Measurements from ENCODE around the gene ANK2. TPM values are rescaled to one million over a fixed set of nuclear protein-coding genes. Genes with fewer than 3 reads are reported as not detected.

The ANK2 gene
- total and polyA plus RNA-seq, 4 donors = 0.32 to 2.2 (median 1.0) TPM

DNA sequence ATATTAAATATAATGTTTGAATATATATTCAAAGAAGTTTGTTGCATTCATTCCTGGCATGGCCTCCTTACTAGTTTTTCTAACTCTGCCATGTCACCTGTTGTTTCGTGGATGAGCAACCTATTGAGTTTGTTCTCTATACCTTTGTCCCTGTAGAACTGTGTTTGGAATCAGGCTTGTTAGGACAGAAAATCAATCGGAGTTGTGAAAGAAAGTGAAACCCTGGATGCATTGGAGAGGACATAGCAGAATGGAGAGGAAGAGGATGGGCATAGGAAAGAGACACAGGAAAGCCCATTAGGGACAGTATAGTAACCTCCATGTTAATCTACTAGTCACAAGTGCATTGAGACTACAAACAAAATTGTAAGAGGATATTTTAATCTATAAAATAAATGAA lies 31.2 kb downstream of the ANK2 start:
- H3K9ac ChIP-seq (ENCODE audit: low read depth in 1 of 2, low read length in 2 of 2) = no peak overlapping the region
- 29% methylated on average over 2 of the region's 2 CpGs for WGBS
- peaks cover 0 to 3% (median 0%) of the 10 kb centered on the region in 4 donors for H3K4me1 ChIP-seq (ENCODE audit: control insufficient read depth in 4 of 4, insufficient read depth in 4 of 4, low read length in 3 of 4)
- no peaks in the 10 kb centered on the region for H3K27me3 ChIP-seq (ENCODE audit: control insufficient read depth in 4 of 4, insufficient read depth in 4 of 4, low read length in 3 of 4)
- no peaks in the 10 kb centered on the region for H3K9me3 ChIP-seq (ENCODE audit: control insufficient read depth in 4 of 4, low read length in 3 of 4)
- no peak overlapping the region for H3K4me3 ChIP-seq (ENCODE audit: low read depth in 1 of 3, low read length in 3 of 3)
- TF ChIP-seq, protein P1, sequence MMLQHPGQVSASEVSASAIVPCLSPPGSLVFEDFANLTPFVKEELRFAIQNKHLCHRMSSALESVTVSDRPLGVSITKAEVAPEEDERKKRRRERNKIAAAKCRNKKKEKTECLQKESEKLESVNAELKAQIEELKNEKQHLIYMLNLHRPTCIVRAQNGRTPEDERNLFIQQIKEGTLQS (IDR thresholded peaks at IDR 0.05) = no peak
- no peak for TF ChIP-seq RAD21 (IDR thresholded peaks at IDR 0.05)
- TF ChIP-seq, protein P2, sequence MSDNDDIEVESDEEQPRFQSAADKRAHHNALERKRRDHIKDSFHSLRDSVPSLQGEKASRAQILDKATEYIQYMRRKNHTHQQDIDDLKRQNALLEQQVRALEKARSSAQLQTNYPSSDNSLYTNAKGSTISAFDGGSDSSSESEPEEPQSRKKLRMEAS (IDR thresholded peaks at IDR 0.05) = no peak
- TF ChIP-seq EGR1 (IDR thresholded peaks at IDR 0.05; ENCODE audit: low read depth in 2 of 2) = no peak
- no peak for TF ChIP-seq YY1 (IDR thresholded peaks at IDR 0.05)
- TF ChIP-seq, protein P3, sequence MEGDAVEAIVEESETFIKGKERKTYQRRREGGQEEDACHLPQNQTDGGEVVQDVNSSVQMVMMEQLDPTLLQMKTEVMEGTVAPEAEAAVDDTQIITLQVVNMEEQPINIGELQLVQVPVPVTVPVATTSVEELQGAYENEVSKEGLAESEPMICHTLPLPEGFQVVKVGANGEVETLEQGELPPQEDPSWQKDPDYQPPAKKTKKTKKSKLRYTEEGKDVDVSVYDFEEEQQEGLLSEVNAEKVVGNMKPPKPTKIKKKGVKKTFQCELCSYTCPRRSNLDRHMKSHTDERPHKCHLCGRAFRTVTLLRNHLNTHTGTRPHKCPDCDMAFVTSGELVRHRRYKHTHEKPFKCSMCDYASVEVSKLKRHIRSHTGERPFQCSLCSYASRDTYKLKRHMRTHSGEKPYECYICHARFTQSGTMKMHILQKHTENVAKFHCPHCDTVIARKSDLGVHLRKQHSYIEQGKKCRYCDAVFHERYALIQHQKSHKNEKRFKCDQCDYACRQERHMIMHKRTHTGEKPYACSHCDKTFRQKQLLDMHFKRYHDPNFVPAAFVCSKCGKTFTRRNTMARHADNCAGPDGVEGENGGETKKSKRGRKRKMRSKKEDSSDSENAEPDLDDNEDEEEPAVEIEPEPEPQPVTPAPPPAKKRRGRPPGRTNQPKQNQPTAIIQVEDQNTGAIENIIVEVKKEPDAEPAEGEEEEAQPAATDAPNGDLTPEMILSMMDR (IDR thresholded peaks at IDR 0.05; ENCODE audit: low read depth, low read length, missing input control) = no peak
- TF ChIP-seq FOXA2 (IDR thresholded peaks at IDR 0.05) = no peak
- no peak overlapping the region for H3K27ac ChIP-seq (ENCODE audit: low read depth in 1 of 2, low read length in 2 of 2)
- DNase-seq (ENCODE audit: low spot score) = no peak
- H3K36me3 ChIP-seq (ENCODE audit: control insufficient read depth in 4 of 4, insufficient read depth in 3 of 4, low read depth in 1 of 4, low read length in 3 of 4) = no peaks in the 10 kb centered on the region

DNA sequence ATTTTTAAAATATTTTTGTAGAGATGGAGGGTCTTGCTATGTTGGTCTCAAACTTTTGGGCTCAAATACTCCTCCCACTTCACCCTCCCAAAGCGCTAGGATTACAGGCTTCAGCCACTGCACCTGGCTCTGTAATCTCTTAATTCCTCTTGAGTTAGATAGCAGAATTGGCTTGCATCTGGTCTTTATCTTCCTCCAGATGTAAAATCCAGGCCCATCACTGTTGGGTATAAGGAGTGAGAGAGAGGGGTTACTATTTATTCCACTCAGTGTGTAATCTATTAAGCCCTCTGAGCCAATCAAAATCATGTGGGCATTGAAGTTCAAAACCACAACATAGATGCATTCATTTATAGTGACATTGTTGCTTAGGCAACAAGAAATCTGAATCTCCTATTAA lies 33.9 kb downstream of the ANK2 start:
- DNase-seq (ENCODE audit: low spot score) = no peak
- H3K36me3 ChIP-seq (ENCODE audit: control insufficient read depth in 4 of 4, insufficient read depth in 3 of 4, low read depth in 1 of 4, low read length in 3 of 4) = no peaks in the 10 kb centered on the region
- no peaks in the 10 kb centered on the region for H3K9me3 ChIP-seq (ENCODE audit: control insufficient read depth in 4 of 4, low read length in 3 of 4)
- H3K4me3 ChIP-seq (ENCODE audit: low read depth in 1 of 3, low read length in 3 of 3) = no peak overlapping the region
- H3K27me3 ChIP-seq (ENCODE audit: control insufficient read depth in 4 of 4, insufficient read depth in 4 of 4, low read length in 3 of 4) = no peaks in the 10 kb centered on the region
- no peak overlapping the region for H3K9ac ChIP-seq (ENCODE audit: low read depth in 1 of 2, low read length in 2 of 2)
- 95% methylated on average over 1 of the region's 1 CpG for WGBS
- no peak for TF ChIP-seq YY1 (IDR thresholded peaks at IDR 0.05)
- TF ChIP-seq, protein P3 (IDR thresholded peaks at IDR 0.05; ENCODE audit: low read depth, low read length, missing input control) = no peak
- TF ChIP-seq, protein P4, sequence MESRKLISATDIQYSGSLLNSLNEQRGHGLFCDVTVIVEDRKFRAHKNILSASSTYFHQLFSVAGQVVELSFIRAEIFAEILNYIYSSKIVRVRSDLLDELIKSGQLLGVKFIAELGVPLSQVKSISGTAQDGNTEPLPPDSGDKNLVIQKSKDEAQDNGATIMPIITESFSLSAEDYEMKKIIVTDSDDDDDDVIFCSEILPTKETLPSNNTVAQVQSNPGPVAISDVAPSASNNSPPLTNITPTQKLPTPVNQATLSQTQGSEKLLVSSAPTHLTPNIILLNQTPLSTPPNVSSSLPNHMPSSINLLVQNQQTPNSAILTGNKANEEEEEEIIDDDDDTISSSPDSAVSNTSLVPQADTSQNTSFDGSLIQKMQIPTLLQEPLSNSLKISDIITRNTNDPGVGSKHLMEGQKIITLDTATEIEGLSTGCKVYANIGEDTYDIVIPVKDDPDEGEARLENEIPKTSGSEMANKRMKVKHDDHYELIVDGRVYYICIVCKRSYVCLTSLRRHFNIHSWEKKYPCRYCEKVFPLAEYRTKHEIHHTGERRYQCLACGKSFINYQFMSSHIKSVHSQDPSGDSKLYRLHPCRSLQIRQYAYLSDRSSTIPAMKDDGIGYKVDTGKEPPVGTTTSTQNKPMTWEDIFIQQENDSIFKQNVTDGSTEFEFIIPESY (IDR thresholded peaks at IDR 0.05) = no peak
- no peak for TF ChIP-seq GABPA (IDR thresholded peaks at IDR 0.05 in 1 of 2, conservative IDR thresholded peaks at IDR 0.05 in 1 of 2)
- no peak for TF ChIP-seq RAD21 (IDR thresholded peaks at IDR 0.05)
- TF ChIP-seq JUND (IDR thresholded peaks at IDR 0.05) = no peak
- no peak for TF ChIP-seq TAF1 (conservative IDR thresholded peaks at IDR 0.05)
- no peak for TF ChIP-seq RXRA (IDR thresholded peaks at IDR 0.05)
- TF ChIP-seq, protein P1 (IDR thresholded peaks at IDR 0.05) = no peak
- TF ChIP-seq NR2F2 (IDR thresholded peaks at IDR 0.05) = no peak
- no peak for TF ChIP-seq HNF4A (conservative IDR thresholded peaks at IDR 0.05)
- TF ChIP-seq FOXA1 (IDR thresholded peaks at IDR 0.05) = no peak
- no peak for TF ChIP-seq SP1 (IDR thresholded peaks at IDR 0.05)
- TF ChIP-seq, protein P2 (IDR thresholded peaks at IDR 0.05) = no peak
- TF ChIP-seq, protein P5, sequence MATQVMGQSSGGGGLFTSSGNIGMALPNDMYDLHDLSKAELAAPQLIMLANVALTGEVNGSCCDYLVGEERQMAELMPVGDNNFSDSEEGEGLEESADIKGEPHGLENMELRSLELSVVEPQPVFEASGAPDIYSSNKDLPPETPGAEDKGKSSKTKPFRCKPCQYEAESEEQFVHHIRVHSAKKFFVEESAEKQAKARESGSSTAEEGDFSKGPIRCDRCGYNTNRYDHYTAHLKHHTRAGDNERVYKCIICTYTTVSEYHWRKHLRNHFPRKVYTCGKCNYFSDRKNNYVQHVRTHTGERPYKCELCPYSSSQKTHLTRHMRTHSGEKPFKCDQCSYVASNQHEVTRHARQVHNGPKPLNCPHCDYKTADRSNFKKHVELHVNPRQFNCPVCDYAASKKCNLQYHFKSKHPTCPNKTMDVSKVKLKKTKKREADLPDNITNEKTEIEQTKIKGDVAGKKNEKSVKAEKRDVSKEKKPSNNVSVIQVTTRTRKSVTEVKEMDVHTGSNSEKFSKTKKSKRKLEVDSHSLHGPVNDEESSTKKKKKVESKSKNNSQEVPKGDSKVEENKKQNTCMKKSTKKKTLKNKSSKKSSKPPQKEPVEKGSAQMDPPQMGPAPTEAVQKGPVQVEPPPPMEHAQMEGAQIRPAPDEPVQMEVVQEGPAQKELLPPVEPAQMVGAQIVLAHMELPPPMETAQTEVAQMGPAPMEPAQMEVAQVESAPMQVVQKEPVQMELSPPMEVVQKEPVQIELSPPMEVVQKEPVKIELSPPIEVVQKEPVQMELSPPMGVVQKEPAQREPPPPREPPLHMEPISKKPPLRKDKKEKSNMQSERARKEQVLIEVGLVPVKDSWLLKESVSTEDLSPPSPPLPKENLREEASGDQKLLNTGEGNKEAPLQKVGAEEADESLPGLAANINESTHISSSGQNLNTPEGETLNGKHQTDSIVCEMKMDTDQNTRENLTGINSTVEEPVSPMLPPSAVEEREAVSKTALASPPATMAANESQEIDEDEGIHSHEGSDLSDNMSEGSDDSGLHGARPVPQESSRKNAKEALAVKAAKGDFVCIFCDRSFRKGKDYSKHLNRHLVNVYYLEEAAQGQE (IDR thresholded peaks at IDR 0.05) = no peak
- TF ChIP-seq HNF4G (IDR thresholded peaks at IDR 0.05) = no peak
- TF ChIP-seq FOXA2 (IDR thresholded peaks at IDR 0.05) = no peak
- no peak for TF ChIP-seq EGR1 (IDR thresholded peaks at IDR 0.05; ENCODE audit: low read depth in 2 of 2)
- H3K27ac ChIP-seq (ENCODE audit: low read depth in 1 of 2, low read length in 2 of 2) = no peak overlapping the region
- H3K4me1 ChIP-seq (ENCODE audit: control insufficient read depth in 4 of 4, insufficient read depth in 4 of 4, low read length in 3 of 4) = peaks cover 0 to 3% (median 0%) of the 10 kb centered on the region in 4 donors

Measured in liver (tissue), 9 donors.